Pancreas (tissue), 10 donors: ENCODE data around the gene CFAP73. TPM values are rescaled to one million over a fixed set of nuclear protein-coding genes. Genes with fewer than 3 reads are reported as not detected.

Experiments
- ATAC-seq, 4 donors: fragments of 200-7000 bp; cut with Tn5 transposase; one replicate each; pipeline versions ENCODE4 v1.8.0 to v1.9.1; 2020; ENCODE audit warnings: mild to moderate bottlenecking in 4 of 4, moderate library complexity in 4 of 4
- DNase-seq, 6 donors: peaks; one replicate each; pipeline ENCODE4 v3.0.0-alpha.2; 2020
- FAIRE-seq: peaks from 2 replicates; lab custom pipeline; 2012; peaks lifted over from hg19 to GRCh38; lab: Jason Lieb, UNC
- H3K27ac ChIP-seq, 4 donors: fragments of 200-600 bp; sonication (generic); 1 replicate in 3 of 4; 2 replicates in 1 of 4; pipeline versions ENCODE4 v1.5.0 to v1.8.0; 2020
- H3K27me3 ChIP-seq, 4 donors: fragments of 200-600 bp; one replicate each; pipeline ENCODE4 v1.8.0; 2021
- H3K36me3 ChIP-seq, 3 donors: fragments of 200-600 bp; sonication (generic) in 1 of 3; one replicate each; pipeline versions ENCODE4 v1.5.0 to v1.8.0; 2020 to 2021
- H3K4me1 ChIP-seq, 3 donors: fragments of 200-600 bp; one replicate each; pipeline ENCODE4 v1.8.0; 2021
- H3K4me3 ChIP-seq, 4 donors: fragments of 200-600 bp; sonication (generic) in 2 of 4; one replicate each; pipeline versions ENCODE4 v1.5.0 to v1.8.0; 2020 to 2021
- H3K9me3 ChIP-seq, 4 donors: fragments of 200-600 bp; one replicate each; pipeline ENCODE4 v1.8.0; 2021
- WGBS, 2 donors: extraction: QIAGEN DNeasy Blood & Tissue Kit; methylation state at CpG; one replicate each; pipeline ENCODE4 v1.1.7; 2013; 5-methylcytosine and 5-hydroxymethylcytosine counted together
- intact Hi-C, 3 donors: fragments of 100-400 bp; cut with DNase I; formaldehyde crosslinking; loops; one replicate each; pipeline versions ENCODE4 v1.11.1 to v1.14.2; 2022
- polyA plus RNA-seq, 2 donors: library from polyadenylated mRNA; stranded (reverse); fragments of 200-250 nt; gene quantifications; one replicate each; pipeline ENCODE4 v1.2.3, GENCODE V29; 2013
- total RNA-seq, 6 donors: library from RNA; stranded (reverse); fragmentation: NEBNext Ultra II Directional in 4 of 6; extraction: Animal tissue kit (Norgen Biotek cat#: 25700) in 4 of 6; gene quantifications; one replicate each; pipeline versions ENCODE4 v1.2.1 to v1.2.4, GENCODE V29; 2021 to 2023
- TF ChIP-seq, protein P1 (sequence below), 4 donors: fragments of 200-600 bp; sonication (generic) in 3 of 4; IDR thresholded peaks; one replicate each; pipeline versions ENCODE4 v1.5.0 to v1.8.0; 2021; ENCODE audit warnings: antibody characterized with exemption in 4 of 4
- donor health status: healthy with polysubstance abuse.
- donor health status: DM: no; HTN: no; CAD: no; lungs with moderate emphysema.
- donor health status: DM: no; HTN: no; CAD: no.
- donor health status: control.
- donor health status: control.
- donor health status: Bipolar disorder and iron deficiency.
- donor health status: DM: yes; HTN: yes; CAD: no.
- donor health status: DM: no; HTN: no; CAD: no.
- donor health status: DM: no; HTN: no; CAD: no.
- donor health status: DM: yes; HTN: yes; CAD: no.

Gene CFAP73
- total and polyA plus RNA-seq, 8 donors, result 0.12 to 0.61 (median 0.23) TPM; not detected in 3

GRCh38 chr12:113183030-113183589, 33.6 kb downstream of the CFAP73 start:
- Histone ChIP-seq H3K9me3 (no peaks in the 10 kb centered on the region), H3K36me3 (peaks cover 0 to 26% (median 20%) of the 10 kb centered on the region in 3 donors), H3K27ac (no peak overlapping the region), H3K4me3 (no peak overlapping the region), H3K27me3 (no peaks in the 10 kb centered on the region), H3K4me1 (peaks cover 4 to 13% (median 8%) of the 10 kb centered on the region in 3 donors)
- no peak for DNase-seq
- intact Hi-C loops, result no loop called here
- no peak for ATAC-seq
- 90 to 93% methylated on average over 11 of the region's 11 CpGs for WGBS, 2 donors
- FAIRE-seq, result no peak
- TF ChIP-seq, protein P1, sequence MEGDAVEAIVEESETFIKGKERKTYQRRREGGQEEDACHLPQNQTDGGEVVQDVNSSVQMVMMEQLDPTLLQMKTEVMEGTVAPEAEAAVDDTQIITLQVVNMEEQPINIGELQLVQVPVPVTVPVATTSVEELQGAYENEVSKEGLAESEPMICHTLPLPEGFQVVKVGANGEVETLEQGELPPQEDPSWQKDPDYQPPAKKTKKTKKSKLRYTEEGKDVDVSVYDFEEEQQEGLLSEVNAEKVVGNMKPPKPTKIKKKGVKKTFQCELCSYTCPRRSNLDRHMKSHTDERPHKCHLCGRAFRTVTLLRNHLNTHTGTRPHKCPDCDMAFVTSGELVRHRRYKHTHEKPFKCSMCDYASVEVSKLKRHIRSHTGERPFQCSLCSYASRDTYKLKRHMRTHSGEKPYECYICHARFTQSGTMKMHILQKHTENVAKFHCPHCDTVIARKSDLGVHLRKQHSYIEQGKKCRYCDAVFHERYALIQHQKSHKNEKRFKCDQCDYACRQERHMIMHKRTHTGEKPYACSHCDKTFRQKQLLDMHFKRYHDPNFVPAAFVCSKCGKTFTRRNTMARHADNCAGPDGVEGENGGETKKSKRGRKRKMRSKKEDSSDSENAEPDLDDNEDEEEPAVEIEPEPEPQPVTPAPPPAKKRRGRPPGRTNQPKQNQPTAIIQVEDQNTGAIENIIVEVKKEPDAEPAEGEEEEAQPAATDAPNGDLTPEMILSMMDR (IDR thresholded peaks at IDR 0.05), result no peak

GRCh38 chr12:113184098-113184899, 34.8 kb downstream of the CFAP73 start:
- Histone ChIP-seq H3K4me3 (peak overlapping the region; percentile 68 to 100 (median 91)), H3K27ac (peak overlapping the region; percentile 87 to 99 (median 94)), H3K4me1 (peaks cover 4 to 13% (median 8%) of the 10 kb centered on the region in 3 donors), H3K27me3 (no peaks in the 10 kb centered on the region), H3K36me3 (peaks cover 0 to 14% (median 11%) of the 10 kb centered on the region in 3 donors), H3K9me3 (no peaks in the 10 kb centered on the region)
- intact Hi-C loops, result no loop called here
- FAIRE-seq, result no peak
- TF ChIP-seq, protein P1 (IDR thresholded peaks at IDR 0.05), result no peak
- peak; percentile 41 to 62 (median 55) for ATAC-seq
- 22 to 24% methylated on average over 26 of the region's 26 CpGs for WGBS, 2 donors
- peak in 1 of 6 donors; percentile 61 for DNase-seq

DNA sequence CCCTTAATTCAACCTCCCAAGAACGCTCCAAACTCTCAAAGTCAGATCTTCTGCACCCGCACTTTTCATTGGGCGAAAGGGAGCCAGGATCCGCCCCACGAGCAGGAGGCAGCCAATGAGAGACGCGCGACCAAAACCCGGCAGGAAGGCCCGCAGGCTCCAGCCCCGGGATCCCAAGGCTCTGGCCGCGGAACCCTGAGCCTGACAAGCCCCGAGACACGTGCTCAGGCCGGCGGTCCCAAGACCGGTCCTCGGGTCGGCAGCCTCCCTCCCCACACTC, 35.3 kb downstream of the CFAP73 start:
- peak; percentile 81 to 91 (median 86) for DNase-seq
- H3K4me1 ChIP-seq, result peaks cover 4 to 13% (median 8%) of the 10 kb centered on the region in 3 donors
- H3K9me3 ChIP-seq, result no peaks in the 10 kb centered on the region
- no peaks in the 10 kb centered on the region for H3K27me3 ChIP-seq
- H3K36me3 ChIP-seq, result peaks cover 0 to 8% (median 6%) of the 10 kb centered on the region in 3 donors
- peak overlapping the region; percentile 68 to 100 (median 91) for H3K4me3 ChIP-seq
- WGBS, 2 donors, result 0% methylated on average over 20 of the region's 20 CpGs
- intact Hi-C loops, result no loop called here
- ATAC-seq, result peak; percentile 89 to 95 (median 90)
- FAIRE-seq, result no peak
- H3K27ac ChIP-seq, result peak overlapping the region; percentile 87 to 99 (median 94)
- TF ChIP-seq, protein P1 (IDR thresholded peaks at IDR 0.05), result no peak

GRCh38 chr12:113185180-113186032, 35.9 kb downstream of the CFAP73 start, which contains the start of the genes DDX54 and RITA1:
Gene DDX54, minus strand, starts transcription at chr12:113185478. Its CDS starts 27 bp downstream, at chr12:113185451.
Gene RITA1, plus strand, starts transcription at chr12:113185721. Its CDS starts 1,026 bp downstream, at chr12:113186747.
- FAIRE-seq, result no peak
- TF ChIP-seq, protein P1 (IDR thresholded peaks at IDR 0.05), result no peak
- peak within 1 kb of the TSS; percentile 87 to 99 (median 94) for H3K27ac ChIP-seq
- DNase-seq, result peak; percentile 74 to 95 (median 86)
- 0 to 1% methylated on average over 80 to 89 of the region's 89 CpGs for WGBS, 2 donors
- H3K4me3 ChIP-seq, result peak within 1 kb of the TSS; percentile 68 to 100 (median 91)
- peak; percentile 88 to 95 (median 90) for ATAC-seq
- H3K27me3 ChIP-seq, result no peaks in the 10 kb centered on the region
- intact Hi-C loops, result no loop called here
- H3K4me1 ChIP-seq, result peaks cover 4 to 13% (median 8%) of the 10 kb centered on the region in 3 donors
- peaks cover 0 to 3% (median under 1%) of the 10 kb centered on the region in 3 donors for H3K36me3 ChIP-seq
- no peaks in the 10 kb centered on the region for H3K9me3 ChIP-seq
